Activated CD4-positive, CD25-positive, alpha-beta regulatory T cell (primary cell): ENCODE measurements around the gene FAM241A.
A peak's percentile ranks its signal among the peaks of the same experiment; 100 is the strongest.
"Not testable (repeated sequence)": the region's sequence is repeated elsewhere in the genome, so short reads cannot be mapped to it uniquely, and the experiment has no call there.

ENCODE experiments used
- DNase-seq, 4 experiments: peaks; one replicate each; lab custom pipeline; 2025; lab: John Stamatoyannopoulos, UW

FAM241A gene

DNA sequence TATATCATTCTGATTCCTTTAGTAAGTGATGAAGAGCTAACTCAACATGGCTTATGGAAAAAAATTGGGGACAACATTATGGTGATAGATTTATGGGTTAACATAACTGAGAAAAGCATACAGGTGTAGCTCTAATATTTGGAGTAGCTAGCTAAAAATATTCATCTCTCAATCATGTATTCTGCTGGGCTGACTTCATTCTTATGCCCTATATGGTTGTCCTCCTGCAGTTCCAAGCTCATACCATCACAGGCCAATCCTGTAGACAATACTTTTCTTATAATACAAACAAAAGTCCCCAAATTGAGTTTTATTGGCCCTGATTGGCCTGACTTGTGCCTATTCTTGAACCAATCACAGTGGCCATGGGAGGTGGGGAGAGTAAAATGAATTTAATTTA is 6.7 kb upstream of the FAM241A start:
- no peak for DNase-seq

DNA sequence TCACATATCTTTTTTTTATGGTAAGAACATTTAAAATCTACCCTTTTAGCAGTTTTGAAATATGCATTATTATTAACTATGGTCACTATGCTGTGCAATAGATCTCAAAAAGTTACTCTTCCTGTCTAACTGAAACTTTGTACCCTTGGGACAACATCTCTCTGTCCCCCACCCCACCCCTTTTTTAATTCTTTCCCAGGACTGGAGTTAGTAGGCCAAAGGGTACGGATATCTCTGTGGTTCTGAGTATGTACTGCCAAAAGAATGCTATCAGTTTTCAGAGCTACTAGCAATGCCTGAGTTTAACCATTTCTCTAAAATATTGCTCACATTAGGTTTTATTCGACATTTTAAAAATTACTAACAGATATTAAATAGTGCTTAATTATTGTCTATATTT is 4.7 kb upstream of the FAM241A start:
- DNase-seq = no peak

DNA sequence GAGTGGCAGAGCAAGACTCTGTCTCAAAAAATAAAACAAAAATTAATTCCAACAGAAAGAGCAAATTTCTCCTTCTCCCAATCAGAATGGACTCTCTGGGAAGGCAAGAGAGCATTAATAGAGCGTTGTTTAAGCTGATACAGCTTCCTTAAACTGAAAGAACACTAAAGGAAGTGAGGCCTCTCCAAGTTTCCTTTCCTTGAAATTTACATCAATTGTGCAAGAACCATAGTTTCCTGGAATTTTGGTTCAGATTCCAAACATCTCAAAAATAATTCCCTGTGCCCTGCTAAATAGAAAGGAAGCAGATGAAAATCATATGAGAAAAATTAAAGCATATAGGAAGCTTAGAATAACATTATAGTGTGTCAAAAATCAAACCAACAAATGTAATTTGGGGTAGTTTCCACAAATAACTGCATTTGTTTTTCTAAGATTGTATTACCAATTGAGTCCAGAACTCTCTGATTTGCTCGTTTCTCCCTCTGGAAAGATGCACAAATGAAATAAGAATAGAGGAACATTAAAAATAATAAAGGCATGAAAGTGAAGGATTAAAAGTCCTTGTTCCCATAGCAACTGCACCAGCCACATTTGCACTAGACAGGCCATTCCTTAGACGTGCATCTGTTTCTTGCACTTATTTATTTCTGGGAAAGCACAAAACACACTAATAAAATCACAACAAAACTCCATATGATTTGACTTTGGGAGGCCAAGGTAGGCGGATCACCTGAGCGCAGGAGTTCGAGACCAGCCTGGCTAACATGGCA is 3.7 kb upstream of the FAM241A start:
- DNase-seq = no peak

DNA sequence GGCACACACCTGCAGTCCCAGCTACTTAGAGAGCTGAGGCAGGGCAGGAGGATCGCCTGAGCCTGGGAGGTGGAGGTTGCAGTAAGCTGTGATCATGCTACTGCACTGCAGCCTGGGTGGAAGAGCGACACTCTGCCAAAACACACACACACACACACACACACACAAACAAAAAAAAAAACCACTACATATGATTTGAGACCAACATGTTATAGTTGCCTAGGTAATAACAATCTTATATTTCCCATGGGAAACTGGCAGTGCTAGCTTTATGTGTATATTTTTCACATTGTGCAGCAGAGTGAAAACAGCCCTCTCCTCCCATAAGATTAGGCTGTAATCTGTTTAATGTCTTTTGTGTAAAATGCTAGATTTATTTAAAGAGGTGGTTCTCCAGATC is 3.1 kb upstream of the FAM241A start:
- no peak for DNase-seq

DNA sequence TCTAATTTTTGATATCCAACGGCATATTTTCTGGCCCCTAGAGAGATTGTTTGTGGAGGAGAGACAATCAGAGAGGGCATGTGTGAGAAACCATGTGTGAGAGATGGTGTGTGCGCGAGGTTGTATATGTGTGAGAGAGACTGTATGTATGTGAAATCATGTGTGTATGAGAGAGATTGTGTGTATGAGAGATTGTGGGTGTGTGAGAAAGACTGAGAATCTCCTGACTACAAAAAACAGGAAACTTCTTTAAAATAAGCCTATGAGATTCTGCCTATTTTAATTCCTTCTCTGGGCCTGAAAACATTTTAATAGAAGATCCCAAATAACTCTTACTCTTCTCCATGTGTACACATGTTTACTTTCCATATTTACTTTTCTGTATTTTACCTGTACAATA is 1.5 kb upstream of the FAM241A start:
- no peak for DNase-seq

DNA sequence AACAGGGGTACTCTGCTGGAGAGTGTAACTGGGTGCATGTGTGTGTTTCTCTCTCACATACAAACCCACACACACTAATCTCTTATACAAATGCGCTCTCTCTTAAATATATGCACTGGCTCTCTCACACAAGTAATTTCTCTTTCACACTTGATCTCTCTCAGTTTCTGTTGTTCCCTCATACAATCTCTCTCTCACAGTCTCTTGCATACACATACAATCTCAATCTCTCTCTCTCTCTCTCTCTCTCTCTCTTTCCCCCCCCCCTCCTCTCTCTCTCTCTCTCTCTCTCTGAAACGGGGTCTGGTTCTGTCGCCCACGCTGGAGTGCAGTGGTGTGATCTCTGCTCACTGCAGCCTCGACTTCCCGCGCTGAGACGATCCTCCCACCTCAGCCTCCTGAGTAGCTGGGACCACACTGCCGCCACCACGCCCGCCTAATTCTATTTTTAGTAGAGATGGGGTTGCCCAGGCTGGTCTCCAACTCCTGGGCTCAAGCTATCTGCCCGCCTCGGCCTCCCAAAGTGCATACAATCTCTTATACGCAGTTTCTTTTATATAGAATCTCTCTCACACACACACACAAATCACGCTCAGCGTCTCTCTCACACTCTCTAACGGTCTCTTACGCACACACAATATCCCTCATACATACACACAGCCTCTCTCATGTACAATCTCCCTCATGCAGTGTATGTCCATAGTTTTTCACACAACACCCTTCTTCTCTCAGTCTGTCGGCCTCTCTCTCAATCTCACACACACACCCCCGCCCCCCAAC is 518 bp upstream of the FAM241A start:
- DNase-seq = no peak

DNA sequence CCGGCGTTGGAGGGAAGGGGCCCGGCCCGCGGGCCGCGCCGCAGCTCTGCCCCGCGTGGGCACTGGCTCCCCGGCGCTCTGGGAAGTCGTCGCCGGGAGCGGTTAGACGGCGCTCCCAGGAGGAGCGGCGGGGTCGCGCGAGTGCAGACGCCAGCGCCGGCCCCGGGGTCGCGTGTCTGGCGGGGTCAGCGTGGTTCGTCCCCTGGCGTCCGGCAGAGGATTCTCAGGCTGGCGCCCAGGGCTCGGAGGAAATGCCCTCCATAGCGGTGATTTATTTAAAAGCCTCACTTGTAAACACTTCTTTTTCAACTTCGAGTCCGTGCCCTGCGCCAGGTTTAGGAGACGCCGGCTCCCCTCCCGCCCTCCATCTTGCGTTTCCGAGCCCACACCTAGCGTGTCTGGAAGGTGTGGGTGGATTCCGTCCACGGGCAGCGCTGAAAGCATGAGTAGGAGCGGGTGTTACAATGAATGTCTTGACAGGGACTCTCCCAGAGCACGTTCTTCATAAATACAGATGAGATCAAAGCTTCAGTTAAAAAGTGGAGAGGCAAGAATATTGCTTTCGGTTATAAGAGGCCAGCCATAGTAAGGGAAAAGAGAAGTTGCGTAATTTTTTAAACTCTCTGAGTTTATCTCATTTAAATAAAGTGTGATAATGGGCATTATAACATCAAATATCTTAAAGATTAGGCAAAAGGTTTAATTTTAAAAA is 692 bp downstream of the FAM241A start:
- peak; percentile 4 to 46 (median 25) for DNase-seq

DNA sequence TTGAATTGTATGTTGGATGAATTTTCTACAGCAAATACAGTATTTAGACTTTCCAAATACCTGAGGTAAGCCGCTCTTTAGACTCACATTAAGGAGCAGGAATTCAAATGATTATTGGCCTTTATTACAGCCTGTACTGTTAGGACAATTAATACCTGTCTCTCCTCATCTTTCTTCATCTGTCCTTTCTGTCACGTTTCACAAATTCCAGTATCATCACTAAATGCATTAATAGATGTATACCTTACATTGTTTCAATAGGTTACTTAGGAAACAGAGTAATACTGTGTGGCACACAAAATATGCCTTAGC is 1.2 kb downstream of the FAM241A start:
- no peak for DNase-seq

DNA sequence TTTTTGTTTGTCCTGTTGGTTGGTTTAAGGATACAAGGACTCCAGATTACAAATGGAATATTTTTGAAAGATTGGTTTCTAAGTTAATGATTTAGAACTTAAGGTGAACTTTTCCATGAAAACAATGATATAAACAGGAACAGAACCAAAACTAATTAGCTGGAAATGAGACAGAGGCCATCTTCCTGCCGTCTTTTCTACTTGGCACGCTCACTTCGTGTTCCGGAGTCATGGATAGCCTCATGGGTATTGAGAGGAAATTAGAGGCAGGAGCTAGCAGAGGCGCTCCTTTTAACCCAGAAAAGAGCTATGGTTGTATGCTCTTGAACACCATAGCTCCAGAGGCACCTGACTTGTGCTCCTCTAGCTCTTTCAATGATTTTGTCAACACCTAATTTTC is 2.4 kb downstream of the FAM241A start:
- DNase-seq = no peak

DNA sequence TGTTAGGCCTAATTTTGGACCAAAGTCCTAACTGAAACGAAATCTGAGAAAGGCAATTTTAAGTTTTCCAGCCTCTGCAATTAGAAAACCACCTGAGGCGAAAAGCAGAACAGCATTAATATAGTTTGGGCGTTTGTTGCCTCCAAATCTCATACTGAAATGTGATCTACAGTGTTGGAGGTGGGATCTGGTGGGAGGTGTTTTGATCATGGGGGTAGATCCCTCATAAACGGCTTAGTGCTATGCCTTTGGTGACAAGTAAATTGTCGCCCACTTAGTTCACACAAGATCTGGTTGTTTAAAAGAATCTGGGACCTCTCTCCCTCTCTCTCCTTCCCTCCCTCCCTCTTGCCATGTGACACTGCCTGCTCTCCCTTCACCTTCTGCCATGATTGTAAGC is 5.7 kb downstream of the FAM241A start:
- DNase-seq = no peak

DNA sequence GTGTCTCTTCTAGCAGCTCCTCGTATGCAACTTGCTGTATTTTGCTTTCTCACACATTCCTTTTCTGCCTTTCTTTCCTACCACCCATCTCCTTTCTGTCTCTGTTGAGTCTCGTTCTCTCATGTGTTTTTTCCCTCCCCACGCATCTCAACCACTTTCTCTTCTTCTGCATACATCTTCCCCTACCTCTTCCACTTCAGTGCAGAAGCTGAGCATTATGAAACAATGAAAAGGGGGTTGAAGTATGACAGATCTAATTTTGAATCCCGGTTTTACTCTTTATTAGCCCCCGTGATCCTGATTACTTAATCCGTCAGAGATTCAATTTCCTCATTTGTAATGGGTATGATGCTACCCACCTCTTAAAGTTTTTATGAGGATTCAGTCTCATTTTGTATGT is 7.3 kb downstream of the FAM241A start:
- DNase-seq = no peak

DNA sequence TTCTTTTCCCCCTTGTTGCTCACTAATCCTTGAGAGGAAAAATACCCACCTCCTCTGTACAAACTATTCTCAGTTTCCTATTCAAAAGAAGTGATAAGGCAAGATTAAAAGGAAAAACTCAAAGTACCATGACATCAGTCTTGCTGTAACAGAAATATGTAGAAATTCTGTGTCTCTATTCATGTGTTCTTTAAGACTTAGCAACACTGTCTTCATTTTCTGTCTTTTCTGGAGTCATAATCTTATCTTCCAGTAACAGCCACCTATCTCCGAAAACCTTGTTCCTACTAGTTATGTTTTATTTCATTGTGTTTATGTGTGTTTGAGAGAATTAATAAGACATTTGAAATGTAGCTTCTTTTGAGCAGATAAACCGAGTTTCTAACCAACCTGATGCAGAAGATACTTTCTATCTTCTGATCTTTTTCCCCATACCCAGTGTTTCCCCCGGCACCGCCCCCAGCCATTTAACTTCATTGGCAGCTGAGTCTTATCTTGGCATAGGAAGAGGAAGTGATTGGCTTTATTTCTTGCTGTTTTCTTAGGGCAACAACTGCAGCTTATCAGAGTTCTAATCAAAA is 8.0 kb downstream of the FAM241A start:
- no peak for DNase-seq

DNA sequence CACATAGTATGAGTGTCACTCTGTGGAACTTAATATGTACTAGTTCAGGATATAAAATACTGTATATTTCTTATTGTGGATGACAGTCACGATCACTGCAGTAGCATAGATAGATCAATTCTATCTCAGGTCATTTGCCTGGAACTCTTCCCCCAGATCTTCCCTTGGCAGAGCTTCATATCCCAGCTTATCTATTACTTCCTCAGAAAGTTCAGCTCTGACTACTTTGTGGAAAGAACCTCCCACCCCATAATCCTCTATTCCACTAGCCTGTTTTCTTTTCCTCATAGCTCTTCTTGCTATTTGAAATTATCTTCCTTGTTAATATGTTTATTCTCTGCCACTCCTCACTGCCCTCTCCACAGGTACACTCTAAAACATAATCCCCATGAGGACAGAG is 10.9 kb downstream of the FAM241A start:
- no peak for DNase-seq

DNA sequence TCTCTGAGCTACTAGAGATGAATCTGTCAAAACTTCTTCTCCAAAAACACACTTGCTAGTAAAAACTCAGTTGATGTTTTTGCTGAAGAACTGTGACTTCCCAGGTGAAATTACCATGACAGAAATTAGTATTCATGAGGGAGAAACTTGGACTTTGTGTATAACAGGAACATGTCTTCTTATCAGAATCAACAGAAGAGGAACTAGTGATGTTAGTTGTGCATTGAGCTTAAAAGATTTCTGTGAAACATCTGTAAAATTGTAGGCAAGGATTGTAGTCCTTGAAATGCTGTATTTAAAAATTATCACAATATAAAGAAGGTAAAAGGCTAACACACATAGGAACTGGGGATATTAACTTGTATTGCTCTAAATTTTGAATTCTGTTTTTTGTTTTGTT is 11.3 kb downstream of the FAM241A start:
- no peak for DNase-seq

DNA sequence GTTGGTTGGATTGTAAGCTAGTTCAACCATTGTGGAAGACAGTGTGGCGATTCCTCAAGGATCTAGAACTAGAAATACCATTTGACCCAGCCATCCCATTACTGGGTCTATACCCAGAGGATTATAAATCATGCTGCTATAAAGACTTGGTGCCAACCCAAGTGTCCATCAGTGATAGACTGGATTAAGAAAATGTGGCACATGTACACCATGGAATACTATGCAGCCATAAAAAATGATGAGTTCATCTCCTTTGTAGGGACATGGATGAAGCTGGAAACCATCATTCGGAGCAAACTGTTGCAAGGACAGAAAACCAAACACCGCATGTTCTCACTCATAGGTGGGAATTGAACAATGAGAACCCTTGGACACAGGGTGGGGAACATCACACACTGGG is 18.5 kb downstream of the FAM241A start:
- not testable (repeated sequence) for DNase-seq

DNA sequence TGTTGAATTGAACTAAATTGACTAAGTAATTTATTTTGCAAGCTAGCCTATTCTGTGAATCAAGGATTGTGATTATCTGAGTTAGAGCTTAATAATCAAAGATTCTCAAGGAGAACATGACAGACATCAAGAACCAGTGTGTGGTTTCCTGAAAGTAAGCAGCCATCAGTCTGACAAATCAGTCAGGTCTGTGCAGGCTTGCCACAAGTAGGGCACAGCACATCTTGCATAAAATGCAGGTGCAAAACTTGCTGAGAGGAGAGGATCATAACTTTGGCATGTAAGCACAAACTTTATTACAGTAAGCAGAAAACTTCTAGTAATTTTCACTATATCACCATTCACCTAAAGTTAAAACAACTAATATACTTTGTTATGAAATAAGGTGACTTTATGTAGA is 22.5 kb downstream of the FAM241A start:
- peak in 1 of 4 experiments; percentile 1 for DNase-seq

DNA sequence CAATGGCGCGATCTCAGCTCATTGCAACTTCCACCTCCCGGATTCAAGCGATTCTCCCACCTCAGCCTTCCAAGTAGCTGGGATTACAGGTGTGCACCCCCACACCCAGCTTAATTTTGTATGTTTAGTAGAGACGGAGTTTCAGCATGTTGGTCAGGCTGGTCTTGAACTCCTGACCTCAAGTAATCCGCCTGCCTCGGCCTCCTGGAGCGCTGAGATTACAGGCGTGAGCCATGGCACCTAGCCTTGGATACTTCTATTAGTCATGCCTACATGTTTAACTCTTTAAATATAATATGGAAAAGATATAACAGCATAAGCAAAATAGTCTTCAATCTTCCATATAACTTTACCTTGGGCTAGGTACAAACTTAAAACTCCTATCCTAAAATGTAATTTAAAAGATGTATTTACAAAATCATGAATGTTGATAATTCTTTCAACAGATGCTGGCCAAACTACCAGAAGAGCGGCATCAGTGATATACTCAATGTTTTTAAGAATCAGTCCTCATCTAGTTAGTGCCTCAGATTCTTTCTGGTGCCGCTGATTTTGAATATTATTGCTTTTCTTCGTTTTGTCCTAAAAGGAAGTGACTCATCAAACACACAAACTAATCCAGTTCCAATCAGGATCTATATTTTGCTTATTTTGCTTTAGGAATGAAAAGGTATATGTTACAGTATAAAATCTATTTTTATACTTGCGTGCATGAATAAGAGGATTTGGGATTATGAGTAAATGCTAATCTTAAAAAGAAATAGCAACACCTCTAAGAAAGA is 23.7 kb downstream of the FAM241A start:
- DNase-seq = no peak

DNA sequence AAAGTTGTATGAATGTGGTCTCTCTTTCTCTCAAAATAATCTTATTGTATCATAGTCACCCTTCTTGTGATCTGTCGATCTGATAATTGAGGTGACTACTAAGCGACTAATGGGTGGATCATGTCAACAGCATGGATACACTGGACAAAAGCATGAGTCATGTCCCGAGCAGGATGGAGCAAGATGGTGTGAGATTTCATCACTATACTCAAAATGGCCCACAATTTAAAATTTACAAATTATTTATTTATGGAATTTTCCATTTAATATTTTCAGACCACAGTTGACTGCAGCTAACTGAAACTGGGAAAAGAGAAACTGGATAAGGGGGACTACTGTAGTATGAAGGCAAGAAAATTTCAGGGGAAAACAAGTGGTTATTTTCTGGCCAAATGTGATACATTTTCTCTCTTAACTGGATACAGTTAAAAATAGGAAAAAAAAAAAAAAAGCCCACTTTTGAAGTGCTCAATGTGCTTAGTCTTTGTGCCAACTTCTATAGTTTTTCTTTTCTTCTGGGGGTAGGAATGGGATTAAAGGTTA is 25.3 kb downstream of the FAM241A start:
- DNase-seq = no peak

DNA sequence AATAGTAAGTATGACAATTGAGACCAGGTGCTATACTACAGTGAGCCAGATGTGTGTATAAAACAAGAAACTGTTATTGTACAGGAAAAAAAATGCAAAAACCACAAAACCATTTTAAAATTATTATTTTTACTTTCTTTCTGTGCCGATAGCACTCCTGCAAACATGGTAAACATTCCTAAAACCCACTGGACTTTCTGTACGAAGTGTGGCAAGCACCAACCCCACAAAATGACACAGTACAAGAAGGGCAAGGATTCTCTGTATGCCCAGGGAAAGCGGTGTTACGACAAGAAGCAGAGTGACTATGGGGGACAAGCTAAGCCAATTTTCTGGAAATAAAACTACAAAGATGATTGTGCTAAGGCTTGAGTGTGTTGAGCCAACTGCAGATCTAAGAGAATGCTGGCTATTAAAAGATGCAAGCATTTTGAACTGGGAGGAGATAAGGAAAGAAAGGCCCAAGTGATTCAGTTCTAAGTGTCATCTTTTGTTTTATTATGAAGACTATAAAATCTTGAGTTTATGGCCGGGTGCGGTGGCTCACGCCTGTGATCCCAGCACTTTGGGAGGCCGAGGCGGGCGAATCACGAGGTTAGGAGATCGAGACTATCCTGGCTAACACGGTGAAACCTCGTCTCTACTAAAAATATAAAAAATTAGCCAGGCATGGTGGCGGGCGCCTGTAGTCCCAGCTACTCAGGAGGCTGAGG is 26.0 kb downstream of the FAM241A start:
- not testable (repeated sequence) for DNase-seq

DNA sequence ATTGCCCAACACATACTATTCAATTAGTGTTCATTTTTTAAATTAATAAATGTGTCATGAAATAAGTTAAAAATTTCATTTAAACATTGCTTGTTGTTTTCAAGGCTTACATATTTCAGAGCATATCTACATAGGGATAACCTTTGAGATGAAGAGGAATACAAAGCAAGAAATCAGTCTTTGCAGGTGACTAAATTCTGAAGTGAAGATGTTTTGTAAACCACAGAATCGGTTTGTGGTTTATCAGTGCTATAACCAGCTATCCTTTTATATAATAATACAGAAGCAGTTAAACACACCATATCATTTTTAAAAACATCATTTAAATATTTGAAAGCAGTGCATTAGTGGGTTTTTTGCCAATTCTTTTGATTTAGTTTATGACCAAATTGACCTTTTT is 26.9 kb downstream of the FAM241A start:
- no peak for DNase-seq
